Measurements from ENCODE around the gene HNRNPUL2. TPM values are rescaled to one million over a fixed set of nuclear protein-coding genes. Genes with fewer than 3 reads are reported as not detected.

Gene HNRNPUL2
- total and polyA plus RNA-seq, 9 of the 15 experiments (the other 6 are each of a cell fraction or from before 2014, with no cell fraction given) = 0.89 to 44.3 (median 15.2) TPM

DNA sequence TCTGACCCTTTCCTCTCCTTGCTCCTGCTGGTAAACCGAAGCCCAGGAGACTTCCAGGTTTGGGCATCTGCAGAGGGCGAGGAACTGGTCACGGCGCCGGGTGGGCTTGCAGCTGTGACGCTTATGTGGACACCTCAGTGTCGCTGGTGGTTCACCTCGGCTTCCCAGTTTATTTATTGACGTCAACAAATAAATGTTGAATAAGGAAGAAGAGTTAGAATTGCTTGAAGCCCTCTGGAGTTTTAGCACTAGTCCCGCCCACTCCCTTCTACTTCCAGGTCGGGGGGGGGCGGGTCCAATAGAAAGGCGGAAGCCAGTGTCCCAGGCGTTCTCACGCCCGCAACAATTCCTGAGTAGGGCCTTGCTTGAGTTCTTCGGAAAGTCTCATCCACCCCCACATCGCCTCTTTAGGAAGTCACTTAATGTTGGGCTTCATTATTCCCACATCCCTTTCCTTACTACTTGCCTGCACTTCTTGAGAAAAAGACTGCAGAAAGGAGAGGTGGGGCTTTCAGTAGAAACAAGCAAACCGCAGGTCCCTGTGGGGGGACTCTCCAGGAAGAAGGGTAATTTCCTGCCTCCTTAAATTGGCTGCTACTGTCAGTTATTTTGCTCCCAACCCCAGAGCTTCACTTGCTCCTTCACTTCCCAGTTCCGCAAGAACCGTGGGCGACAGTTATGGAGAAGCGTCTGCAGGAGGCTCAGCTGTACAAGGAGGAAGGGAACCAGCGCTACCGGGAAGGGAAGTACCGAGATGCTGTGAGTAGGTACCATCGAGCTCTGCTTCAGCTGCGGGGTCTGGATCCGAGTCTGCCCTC lies 1.1 kb upstream of the HNRNPUL2 start, which contains the start of gene TTC9C (continued):
- 0 out of 4 replicates have a peak, but pooled peaks of 1 of the 2 experiments have one; percentile 9 for TF ChIP-seq TEAD1 (CRISPR knock-in tag; IDR thresholded peaks at IDR 0.05)
- TF ChIP-seq, protein P1, sequence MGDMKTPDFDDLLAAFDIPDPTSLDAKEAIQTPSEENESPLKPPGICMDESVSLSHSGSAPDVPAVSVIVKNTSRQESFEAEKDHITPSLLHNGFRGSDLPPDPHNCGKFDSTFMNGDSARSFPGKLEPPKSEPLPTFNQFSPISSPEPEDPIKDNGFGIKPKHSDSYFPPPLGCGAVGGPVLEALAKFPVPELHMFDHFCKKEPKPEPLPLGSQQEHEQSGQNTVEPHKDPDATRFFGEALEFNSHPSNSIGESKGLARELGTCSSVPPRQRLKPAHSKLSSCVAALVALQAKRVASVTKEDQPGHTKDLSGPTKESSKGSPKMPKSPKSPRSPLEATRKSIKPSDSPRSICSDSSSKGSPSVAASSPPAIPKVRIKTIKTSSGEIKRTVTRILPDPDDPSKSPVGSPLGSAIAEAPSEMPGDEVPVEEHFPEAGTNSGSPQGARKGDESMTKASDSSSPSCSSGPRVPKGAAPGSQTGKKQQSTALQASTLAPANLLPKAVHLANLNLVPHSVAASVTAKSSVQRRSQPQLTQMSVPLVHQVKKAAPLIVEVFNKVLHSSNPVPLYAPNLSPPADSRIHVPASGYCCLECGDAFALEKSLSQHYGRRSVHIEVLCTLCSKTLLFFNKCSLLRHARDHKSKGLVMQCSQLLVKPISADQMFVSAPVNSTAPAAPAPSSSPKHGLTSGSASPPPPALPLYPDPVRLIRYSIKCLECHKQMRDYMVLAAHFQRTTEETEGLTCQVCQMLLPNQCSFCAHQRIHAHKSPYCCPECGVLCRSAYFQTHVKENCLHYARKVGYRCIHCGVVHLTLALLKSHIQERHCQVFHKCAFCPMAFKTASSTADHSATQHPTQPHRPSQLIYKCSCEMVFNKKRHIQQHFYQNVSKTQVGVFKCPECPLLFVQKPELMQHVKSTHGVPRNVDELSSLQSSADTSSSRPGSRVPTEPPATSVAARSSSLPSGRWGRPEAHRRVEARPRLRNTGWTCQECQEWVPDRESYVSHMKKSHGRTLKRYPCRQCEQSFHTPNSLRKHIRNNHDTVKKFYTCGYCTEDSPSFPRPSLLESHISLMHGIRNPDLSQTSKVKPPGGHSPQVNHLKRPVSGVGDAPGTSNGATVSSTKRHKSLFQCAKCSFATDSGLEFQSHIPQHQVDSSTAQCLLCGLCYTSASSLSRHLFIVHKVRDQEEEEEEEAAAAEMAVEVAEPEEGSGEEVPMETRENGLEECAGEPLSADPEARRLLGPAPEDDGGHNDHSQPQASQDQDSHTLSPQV (IDR thresholded peaks at IDR 0.05) = 0 out of 2 replicates have a peak, but pooled peaks have one; percentile 47
- TF ChIP-seq MYC (IDR thresholded peaks at IDR 0.05; ENCODE audit: low read depth, low read length) = peak; percentile 69
- no peak for TF ChIP-seq MYC (CRISPR knock-in tag; IDR thresholded peaks at IDR 0.05; ENCODE audit: borderline replicate concordance, low read depth)
- TF ChIP-seq POLR2A (conservative IDR thresholded peaks at IDR 0.05) = peak; percentile 71
- TF ChIP-seq ZBTB40 (IDR thresholded peaks at IDR 0.05) = peak; percentile 93
- no peak for TF ChIP-seq ZBTB40 (CRISPR knock-in tag; IDR thresholded peaks at IDR 0.05)
- 0 out of 4 replicates have a peak, but pooled peaks of 1 of the 2 experiments have one; percentile 54 for TF ChIP-seq NONO (IDR thresholded peaks at IDR 0.05; ENCODE audit: low read depth in 2 of 2, low read length in 1 of 2)
- TF ChIP-seq ATF6 (CRISPR knock-in tag; IDR thresholded peaks at IDR 0.05) = peak; percentile 75
- TF ChIP-seq PHF8 (IDR thresholded peaks at IDR 0.05; ENCODE audit: borderline replicate concordance, low read length) = peak; percentile 77; the same call in 1 of the 2 replicates
